ENCODE measurements around the gene MPV17.
A peak's percentile ranks its signal among the peaks of the same experiment; 100 is the strongest.
"Not testable (repeated sequence)": the region's sequence is repeated elsewhere in the genome, so short reads cannot be mapped to it uniquely, and the experiment has no call there.

MPV17 gene

GRCh38 chr2:27323596-27324285 lies 844 bp upstream of the MPV17 start:
- no peak for DNase-seq (ENCODE audit: low read depth in 2 of 3, low spot score in 1 of 3)

- DNase-seq (ENCODE audit: low read depth in 2 of 3, low spot score in 1 of 3): no peak
These were observed 564 bp downstream of the MPV17 start for GRCh38 chr2:27322301-27322765.

GRCh38 chr2:27320958-27321543 lies 1.8 kb downstream of the MPV17 start:
- DNase-seq (ENCODE audit: low read depth in 2 of 3, low spot score in 1 of 3): no peak

GRCh38 chr2:27319839-27320238 lies 3.1 kb downstream of the MPV17 start:
- DNase-seq (ENCODE audit: low read depth in 2 of 3, low spot score in 1 of 3): not testable (repeated sequence)

- DNase-seq (ENCODE audit: low read depth in 2 of 3, low spot score in 1 of 3): no peak
These were observed 6.1 kb downstream of the MPV17 start for GRCh38 chr2:27316655-27317412.

GRCh38 chr2:27315122-27315521 lies 7.8 kb downstream of the MPV17 start:
- DNase-seq (ENCODE audit: low read depth in 2 of 3, low spot score in 1 of 3): no peak

- DNase-seq (ENCODE audit: low read depth in 2 of 3, low spot score in 1 of 3): no peak
These were observed 8.2 kb downstream of the MPV17 start for GRCh38 chr2:27314709-27315108.

- no peak for DNase-seq (ENCODE audit: low read depth in 2 of 3, low spot score in 1 of 3)
These were observed 8.8 kb downstream of the MPV17 start for GRCh38 chr2:27313882-27314645.

GRCh38 chr2:27312152-27312551 lies 10.7 kb downstream of the MPV17 start:
- no peak for DNase-seq (ENCODE audit: low read depth in 2 of 3, low spot score in 1 of 3)

GRCh38 chr2:27309651-27310050 lies 13.2 kb downstream of the MPV17 start:
- no peak for DNase-seq (ENCODE audit: low read depth in 2 of 3, low spot score in 1 of 3)

GRCh38 chr2:27308359-27308881 lies 14.5 kb downstream of the MPV17 start, which contains the start of gene UCN:
UCN (minus strand) TSS chr2:27308445; CDS start chr2:27307895, 550 bp downstream.
- DNase-seq (ENCODE audit: low read depth in 2 of 3, low spot score in 1 of 3): no peak

GRCh38 chr2:27307545-27308358 lies 15.1 kb downstream of the MPV17 start:
- DNase-seq (ENCODE audit: low read depth in 2 of 3, low spot score in 1 of 3): no peak

GRCh38 chr2:27307287-27307544 lies 15.7 kb downstream of the MPV17 start:
- DNase-seq (ENCODE audit: low read depth in 2 of 3, low spot score in 1 of 3): no peak

GRCh38 chr2:27306573-27307286 lies 16.2 kb downstream of the MPV17 start:
- DNase-seq (ENCODE audit: low read depth in 2 of 3, low spot score in 1 of 3): no peak

GRCh38 chr2:27306136-27306535 lies 16.8 kb downstream of the MPV17 start:
- DNase-seq (ENCODE audit: low read depth in 2 of 3, low spot score in 1 of 3): no peak

GRCh38 chr2:27305516-27305915 lies 17.4 kb downstream of the MPV17 start:
- DNase-seq (ENCODE audit: low read depth in 2 of 3, low spot score in 1 of 3): no peak

- no peak for DNase-seq (ENCODE audit: low read depth in 2 of 3, low spot score in 1 of 3)
These were observed 18.2 kb downstream of the MPV17 start for GRCh38 chr2:27304488-27305240.

- peak in 1 of 3 donors; percentile 60 for DNase-seq (ENCODE audit: low read depth in 2 of 3, low spot score in 1 of 3)
These were observed 19.5 kb downstream of the MPV17 start for GRCh38 chr2:27303093-27304025.
